Measurements from ENCODE around the gene ZDHHC12.
A peak's percentile ranks its signal among the peaks of the same experiment; 100 is the strongest.

ZDHHC12 gene

DNA sequence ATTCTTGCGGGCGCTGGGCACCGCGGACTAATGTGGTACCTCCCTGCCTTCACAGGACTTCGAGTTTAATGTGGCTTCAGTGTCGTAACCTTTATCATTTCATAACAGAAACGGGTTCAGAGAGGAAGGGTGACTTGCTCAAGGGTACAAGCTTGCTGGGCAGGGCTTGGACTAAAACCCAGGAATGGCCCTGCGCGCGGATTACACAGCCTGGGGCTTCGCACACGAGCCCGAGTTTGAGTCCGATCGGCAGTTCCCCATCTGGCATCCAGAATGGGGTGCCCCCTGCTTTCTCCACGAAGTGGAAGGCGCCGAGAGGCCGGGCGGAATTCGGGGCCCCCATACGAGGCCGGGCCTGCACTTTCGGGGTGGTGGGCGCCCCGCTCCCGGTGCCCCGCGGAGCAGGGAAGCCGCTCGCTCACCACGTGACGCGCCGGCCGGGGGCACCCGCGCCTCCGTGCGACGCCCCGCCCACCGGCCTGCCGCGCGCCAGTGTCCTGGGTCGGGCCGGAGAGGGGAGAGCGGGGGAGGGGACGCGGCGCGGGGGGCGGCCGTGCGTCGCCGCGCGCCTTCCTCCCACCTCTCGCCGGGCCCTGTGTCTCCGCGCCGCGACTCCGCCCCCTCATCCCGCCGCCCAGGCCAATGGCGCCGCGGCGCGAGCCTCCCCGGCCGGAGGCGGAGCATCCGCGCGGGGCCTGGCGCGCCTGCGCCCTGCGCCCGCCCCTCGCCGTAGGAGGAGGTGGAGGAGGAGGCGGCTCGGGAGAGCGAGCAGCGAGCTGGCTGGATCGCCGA lies 35.2 kb downstream of the ZDHHC12 start, which contains the start of gene SET:
TSS of gene SET (plus strand) at position 722 of the 792 bp plus-strand sequence. CDS start 361 bp downstream, outside the sequence.
- peak; percentile 81 to 85 for DNase-seq (ENCODE audit: low read depth in 1 of 2, low spot score in 1 of 2)

DNA sequence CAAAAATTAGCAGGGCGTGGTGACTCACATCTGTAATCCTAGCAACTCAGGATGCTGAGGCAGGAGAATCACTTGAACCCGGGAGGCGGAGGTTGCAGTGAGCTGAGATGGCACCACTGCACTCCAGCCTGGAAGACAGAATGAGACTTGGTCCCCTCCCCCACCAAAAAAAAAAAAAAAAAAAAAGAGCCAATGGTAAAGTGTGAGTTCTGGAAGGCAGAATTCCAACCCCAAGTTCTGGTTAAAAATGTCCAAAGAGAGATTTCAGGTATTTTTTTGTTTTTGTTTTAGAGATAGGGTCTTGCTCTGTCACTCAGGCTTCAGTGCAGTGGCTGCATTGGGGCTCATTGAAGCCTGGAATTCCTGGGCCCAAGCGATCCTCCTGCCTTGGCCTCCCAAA lies 36.5 kb downstream of the ZDHHC12 start:
- DNase-seq (ENCODE audit: low read depth in 1 of 2, low spot score in 1 of 2) = no peak

DNA sequence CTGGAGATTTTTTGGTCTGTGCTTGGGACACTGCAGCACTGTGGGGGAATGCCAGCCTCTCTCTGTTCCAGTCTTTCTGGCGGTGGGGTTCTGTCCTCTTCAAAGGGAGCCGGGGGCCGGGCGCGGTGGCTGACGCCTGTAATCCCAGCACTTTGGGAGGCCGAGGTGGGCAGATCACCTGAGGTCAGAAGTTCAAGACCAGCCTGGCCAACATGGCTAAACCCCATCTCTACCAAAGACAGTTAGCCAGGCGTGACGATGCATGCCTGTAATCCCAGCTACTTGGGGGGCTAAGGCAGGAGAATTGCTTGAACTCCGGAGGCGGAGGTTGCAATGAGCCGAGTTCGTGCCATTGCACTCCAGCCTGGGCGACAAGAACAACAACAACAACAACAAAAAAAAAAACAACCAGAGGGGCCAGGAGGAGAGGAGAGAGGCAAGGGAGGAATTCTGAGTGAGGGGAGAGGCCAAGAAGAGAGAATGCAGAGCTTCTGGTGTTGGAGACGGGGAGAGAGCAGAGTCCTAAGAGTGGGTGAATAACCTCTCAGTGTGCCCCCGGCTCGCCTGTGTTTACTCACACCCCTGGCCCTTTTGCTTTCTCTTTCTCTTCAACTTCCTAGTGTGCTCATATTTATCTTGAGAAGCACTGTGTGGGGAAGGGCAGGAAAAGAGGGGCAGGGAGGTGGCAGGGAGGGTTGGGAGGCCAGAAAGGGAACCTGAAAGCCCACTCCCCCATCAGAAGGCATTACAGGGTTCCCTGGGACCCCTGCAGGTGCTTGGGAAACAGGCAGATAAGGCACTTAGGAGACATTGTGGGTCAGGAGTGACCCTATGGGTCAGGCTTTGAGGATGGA lies 38.1 kb downstream of the ZDHHC12 start:
- DNase-seq (ENCODE audit: low read depth in 1 of 2, low spot score in 1 of 2) = peak in 1 of 2 donors; percentile 39

DNA sequence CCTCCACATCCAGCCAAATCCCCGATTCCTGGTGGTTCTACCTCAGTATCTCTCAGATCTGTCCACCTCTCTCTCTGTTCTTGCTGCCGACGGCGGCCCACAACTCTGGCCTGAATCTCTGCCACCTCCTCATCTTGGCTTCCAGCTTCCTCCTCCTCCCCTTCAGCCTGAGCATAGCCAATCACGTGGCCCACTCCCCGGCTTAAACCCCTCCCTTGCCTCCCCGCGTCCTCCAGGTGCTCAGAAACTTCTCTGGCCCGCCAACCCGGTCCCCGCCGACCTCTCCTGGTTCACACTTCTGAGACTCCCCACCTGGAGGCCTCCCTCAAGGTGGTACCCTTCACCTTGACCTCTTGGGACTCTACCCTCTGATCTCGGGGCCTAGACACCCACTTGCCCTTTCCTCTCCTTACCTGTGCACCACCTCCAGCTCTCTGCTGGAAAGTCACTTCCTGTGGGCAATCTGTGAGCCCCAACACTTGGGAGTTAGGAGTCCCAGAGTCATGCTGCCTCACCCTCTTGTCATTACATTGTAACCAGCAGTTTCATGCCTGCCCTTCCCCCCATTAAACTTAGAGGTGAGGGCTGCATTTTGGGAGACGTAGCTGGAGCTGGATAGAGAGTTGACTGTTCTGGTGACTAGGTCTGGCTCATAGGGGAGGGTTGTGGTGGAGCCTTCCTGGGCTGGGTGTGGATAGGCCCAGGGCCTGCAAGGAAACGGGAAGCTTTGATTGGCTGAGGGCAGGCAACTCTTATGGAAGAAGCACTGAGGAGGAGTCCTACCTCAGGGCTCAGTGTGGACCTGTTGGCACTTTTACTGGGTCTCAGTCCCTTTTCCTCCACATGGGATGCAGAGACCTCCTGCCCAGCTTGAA lies 39.4 kb downstream of the ZDHHC12 start:
- peak; percentile 33 to 71 for DNase-seq (ENCODE audit: low read depth in 1 of 2, low spot score in 1 of 2)

DNA sequence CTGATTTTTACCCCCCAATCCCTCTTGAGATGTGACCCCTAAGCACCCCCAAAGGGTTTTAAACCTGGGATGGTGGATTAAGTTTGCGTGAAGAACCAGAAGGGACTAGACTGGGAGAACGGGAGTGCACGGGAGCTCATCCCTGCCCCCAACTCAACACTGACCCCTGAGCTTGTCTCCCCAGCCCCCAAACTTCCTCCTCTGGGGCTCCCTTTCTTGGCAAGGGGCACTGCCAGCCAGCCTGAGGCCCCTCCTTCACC lies 39.9 kb downstream of the ZDHHC12 start:
- no peak for DNase-seq (ENCODE audit: low read depth in 1 of 2, low spot score in 1 of 2)

DNA sequence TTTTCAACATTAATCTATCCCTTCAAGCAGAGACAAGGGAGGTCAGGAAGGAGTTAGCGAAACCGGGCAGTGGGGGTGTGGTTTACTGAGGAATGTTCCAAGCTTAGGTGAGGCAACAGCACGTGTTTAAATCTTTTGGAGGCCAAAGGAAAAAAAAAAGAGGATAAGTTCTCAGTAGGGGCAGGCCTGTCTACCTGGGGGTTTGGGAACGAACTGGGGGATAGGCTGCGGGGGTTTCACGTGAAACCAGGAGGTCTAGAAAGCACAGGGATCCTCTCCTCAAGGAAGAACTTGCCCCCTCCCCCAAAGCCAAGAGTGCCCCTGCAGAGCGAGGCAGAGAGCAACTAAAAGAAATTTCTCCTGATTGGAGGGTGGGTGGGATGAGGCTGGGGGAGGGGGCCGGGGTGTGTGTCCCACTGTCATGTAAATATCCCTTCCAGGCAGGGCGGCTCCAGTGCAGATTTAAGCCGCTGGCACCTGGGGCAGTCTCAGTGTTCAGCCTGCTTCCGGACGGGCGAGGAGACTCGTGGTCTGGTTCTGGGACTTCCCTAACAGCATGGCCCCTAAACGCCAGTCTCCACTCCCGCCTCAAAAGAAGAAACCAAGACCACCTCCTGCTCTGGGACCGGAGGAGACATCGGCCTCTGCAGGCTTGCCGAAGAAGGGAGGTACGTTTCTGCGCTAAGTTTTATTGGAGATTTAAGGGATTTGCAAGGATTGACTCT lies 40.4 kb downstream of the ZDHHC12 start:
- DNase-seq (ENCODE audit: low read depth in 1 of 2, low spot score in 1 of 2) = peak in 1 of 2 donors; percentile 18

DNA sequence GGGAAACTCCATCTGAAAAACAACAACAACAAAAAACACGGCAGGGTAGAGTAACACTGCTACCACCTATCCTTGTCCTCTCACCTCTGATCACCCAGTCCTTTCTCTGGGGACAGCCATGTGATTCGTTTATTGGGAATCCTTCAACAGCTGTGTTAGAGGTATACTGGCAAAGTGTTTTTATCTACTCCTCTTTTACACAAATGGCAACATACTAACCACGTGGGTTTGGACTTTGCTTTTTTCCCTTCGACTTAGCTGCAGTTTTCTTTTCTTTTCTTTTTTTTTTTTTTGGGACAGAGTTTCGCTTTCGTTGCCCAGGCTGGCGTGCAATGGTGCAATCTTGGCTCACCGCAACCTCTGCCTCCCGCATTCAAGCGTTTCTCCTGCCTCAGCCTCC lies 46.1 kb downstream of the ZDHHC12 start:
- DNase-seq (ENCODE audit: low read depth in 1 of 2, low spot score in 1 of 2) = no peak

DNA sequence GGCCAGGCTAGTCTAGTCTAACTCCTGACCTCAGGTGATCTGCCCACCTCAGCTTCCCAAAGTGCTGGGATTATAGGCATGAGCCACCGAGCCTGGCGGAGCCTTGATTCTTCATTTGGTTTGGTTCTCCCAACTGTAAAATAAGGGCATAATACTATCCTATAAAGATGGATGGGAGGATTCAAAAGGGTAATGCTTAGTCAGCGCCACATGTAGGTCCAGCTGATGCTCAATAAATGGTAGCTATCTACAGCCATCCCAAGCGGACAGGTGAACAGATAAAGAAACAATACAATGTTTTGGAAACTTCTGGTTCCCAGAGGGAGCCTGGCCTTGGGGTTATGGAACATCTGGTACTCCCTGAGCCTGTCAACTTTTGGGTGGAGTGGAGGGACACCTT lies 48.5 kb downstream of the ZDHHC12 start:
- DNase-seq (ENCODE audit: low read depth in 1 of 2, low spot score in 1 of 2) = no peak
